EH (cell line): ENCODE measurements around the gene PPP1R13B.

Experiments
- DNase-seq: peaks from one replicate; pipeline ENCODE4 v3.0.0-alpha.2; 2015; ENCODE audit warnings: low read depth

Gene PPP1R13B

DNA sequence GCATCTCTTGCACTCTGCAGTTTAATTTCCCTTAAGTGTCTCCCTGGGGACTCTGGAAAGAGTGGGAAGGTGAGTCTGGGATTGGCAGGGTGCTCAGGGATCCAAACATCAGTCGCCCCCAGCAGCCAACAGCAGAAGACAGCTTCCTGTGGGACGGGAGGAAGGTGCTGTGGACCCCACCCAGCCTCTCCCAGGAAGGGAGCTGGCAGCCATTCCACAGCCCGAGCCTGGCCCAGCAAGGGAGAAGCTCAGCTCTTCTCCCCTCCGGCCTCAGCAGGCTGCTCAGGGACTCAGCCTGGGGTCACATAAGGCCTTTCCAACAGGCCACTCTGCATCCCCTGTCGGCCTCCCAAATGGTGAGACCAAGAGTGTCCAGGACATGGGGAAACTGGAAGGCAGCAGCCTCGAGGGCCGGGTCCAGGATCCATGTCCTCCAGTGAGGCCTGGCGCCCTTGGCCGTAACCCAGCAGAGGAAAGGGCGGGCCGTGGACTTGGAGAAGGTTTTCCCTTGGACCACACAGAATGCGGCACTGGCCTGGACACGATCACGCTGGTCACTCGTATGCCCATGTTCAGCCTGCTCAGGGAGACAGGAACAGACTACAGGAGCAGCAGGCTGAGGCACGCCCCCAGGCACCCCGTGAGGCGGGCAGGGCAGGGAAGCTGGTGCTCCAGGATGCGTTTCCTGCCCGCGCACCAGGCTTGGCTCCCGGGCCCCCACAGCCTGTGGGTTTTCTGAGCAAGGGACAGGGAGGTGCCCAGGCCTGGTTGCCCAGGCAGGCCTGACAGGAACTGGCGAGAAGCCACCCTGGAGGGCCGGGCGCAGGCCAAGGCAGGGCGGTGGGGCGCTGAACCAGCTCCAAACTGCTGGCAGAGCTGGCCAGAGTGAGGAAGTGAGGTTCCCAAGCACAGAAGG is 135.6 kb downstream of the PPP1R13B start:
- DNase-seq = peak; percentile 18

DNA sequence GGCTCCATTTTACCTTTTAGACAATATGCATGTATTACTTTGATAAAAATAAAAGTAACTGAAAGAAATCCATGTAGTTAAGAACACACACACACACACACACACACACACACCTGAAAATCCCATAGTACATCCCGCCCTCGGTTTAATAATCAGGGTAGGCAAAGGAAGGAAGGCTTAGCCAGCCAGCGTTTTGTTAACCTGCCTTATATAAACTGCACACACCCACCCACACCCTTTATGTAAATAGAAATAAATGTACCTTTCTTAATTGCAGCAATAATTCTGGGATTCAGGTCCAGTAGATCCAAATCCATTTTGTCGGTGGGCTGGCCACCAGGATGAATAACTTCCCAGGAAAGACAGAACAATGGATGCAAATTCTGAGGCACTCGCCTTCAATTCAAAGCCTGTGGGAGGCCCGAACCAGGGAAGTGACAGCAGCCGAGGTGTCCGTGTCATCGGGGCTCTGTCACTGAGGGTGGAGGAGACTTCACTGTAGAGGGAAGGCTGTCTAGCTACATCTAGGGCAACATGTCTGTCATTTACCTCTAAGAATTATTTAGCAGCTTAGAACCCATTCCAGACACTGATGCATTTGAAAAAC is 136.5 kb downstream of the PPP1R13B start:
- no peak for DNase-seq

DNA sequence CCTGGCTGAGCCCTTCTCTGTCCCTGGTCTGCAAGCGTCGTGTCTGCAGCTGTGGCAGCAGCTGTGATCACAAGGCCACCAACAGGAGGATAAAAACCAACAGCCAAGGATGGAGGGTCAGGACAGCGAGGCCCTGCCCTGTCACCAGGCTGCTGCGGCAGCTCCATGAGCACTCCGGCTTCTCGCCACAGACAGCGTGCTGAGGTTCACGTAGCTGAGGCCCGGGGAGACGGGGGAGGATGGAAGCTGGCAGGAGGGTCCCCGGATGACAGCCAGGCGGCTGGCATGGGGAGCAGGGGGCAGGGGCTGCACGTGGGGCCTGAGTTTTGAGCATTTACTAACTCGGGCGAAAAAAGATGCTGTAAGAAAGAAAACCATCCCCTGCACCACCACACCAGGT is 137.6 kb downstream of the PPP1R13B start:
- no peak for DNase-seq

DNA sequence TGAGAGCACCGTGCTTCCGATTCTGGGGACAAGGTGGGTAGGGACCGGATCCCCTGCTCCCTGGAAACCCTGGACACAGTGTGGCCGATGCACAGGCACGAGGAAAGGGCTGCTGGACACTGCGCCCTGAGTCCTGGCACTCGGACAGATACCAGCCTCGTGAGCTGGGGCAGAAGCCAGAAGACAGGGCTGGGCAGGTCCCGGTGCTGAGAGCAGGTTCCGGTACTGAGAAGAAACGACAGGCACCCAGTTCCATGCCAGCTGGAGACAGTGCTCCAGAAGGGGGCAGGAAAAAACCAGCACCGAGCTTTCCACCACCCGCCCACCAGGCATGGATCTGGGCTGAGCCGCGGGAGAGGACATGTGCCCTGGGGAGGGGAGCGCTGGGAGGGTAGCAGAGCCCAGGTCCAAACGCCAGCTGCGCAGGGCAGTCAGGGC is 138.6 kb downstream of the PPP1R13B start:
- DNase-seq = no peak

DNA sequence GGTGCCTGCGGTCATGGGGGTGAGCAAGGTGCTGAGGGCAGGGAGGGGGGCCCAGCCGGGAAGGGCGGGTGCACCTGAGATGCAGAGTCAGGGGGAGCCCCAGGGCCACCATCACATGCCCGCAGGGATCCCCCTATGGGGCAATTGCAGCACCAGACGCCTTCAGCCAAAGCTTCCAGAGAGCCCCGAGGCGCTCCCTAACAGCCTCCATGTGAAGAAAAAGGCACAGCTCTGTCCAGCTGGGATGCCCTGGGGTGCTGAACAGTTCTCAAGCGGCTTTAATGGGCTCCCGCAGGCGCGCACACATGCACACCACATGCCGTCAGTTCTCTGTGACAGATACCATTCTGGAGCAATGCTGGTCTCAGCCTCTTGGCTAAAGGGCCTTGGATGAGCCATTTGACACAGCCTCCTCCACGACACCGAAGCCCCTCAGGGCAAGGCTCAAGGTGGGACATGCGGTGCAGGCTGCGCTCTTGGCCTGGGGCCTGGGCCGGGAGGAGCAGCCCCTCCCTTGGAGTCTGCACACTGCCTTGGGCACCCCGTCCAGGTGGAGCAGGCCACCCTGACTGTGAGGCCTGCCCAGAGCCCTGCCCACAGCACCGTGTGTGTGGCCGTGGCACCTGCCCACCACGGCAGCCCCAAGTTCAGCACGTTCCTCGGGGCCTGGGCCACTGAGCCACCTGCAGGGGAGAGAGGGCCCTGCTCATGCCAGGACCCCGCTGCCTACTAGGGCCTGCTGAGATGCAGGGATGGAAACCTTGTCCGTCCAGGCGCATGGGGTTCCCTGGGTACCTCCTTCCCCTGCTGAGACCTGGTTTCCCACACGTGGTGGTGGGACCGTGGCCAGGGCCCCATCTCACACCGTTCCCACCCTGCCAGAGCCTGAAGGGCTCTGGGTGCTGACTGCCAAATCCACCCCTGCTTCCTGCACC is 139.8 kb downstream of the PPP1R13B start:
- DNase-seq = no peak

DNA sequence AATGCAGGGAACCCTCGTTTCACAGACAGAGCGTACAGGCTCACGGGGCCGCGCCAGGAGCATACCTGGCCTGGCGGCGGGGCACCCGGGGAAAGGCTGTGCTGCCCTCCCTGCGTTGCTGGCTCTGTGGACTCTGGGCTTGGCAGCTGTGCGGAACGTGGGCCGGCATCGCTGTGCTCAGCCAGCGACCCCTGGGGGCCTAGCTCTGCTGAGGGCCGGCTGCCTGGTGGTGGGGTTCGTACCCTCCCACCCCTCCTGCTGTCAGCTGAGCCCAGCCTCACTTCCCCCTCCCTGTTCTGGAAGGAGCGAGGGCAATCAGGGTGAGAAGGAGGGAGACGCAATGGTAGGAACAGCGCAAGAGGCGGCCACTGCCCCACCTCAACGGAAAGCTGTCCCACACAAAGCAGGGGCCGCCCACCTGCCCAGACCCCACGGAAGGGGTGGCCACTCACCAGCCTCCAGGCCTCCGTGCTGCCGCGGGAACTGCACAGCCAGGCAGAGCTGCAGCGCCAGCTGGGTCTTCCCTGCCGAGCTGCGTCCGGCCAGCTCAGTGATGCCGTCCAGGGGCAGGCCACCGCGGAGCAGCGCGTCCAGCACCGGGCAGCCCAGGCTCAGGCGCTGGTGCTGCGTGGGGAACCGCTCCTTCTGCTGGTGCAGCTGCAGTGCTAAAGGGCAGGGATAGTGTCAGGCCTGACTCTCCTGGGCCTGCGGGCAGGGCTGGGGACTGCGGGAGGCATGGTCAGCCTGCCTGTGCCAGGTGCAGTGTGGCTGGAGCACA is 140.6 kb downstream of the PPP1R13B start:
- no peak for DNase-seq

DNA sequence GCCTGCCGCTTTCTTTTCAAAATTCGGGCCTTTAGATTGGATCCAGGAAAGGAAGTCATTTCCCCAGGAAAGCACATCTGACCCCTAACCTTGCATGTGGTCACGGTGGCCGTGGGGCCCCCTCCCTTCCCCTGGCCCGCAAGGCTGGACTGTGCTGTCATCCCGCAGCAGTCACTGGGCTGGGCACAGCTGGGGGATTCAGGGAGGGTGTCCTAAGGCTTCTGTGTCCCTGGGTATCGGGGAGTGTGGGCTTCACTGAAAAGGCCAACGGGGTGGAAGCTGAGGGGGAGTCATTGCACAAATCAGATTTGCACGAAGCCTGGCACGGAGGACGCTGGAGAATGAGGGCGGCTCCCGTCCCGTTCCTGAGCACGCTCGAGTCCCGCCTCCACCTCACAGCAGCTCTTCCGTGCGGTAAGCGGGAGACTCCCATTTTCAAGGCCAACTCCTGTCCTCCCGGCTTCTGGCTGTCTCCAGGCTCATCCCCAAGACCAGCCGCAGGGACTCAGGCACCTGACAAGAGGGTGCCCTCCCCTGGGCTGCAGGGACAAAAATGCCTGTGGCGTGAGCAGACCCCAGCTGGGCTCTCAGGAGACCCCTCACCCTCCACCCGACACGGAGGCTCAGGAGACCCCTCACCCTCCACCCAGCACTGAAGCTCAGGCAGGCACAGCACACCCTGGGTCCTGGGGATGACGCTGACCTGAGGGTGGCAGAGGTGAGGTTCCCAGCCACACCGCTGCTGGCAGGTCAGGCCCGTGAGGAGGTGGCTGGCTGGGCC is 141.7 kb downstream of the PPP1R13B start:
- no peak for DNase-seq

DNA sequence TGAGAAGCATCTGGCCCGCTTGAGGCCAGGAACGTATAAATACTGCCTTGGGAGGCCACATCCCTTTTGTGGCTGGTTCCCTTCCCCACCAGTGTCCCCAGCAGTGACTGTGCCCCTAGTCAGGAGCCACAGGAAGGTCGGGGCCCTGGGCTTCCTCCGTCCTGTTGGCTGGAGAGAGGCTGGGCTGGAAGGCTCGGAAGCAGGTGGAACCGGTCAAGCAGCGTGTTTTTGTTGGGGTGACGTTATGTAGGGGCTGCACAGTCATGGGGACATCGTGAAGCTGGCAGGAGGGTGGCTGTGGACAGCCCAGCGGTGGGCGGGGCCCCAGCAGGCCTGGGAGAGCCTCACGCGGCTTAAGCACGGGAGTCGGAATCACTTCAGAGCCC is 142.3 kb downstream of the PPP1R13B start:
- DNase-seq = no peak

DNA sequence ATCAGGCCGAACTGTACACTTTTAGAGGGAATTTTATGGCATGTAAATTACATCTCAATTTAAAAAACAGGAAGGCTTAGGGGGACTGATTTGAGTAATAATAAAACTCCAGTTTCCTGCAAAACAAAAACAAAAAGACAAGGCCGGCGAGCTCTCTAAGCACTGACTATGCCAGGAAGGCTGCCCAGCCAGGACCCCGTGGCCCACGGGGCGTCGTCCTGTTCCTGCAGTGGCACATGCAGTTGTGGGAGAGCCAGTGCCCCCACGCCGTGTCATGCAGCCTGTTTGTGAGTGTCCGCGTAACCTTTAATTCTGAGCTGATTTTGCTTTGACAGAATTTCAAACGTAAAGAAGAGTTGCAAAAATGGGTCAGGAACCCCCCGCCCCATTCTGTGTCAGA is 142.7 kb downstream of the PPP1R13B start:
- DNase-seq = no peak

DNA sequence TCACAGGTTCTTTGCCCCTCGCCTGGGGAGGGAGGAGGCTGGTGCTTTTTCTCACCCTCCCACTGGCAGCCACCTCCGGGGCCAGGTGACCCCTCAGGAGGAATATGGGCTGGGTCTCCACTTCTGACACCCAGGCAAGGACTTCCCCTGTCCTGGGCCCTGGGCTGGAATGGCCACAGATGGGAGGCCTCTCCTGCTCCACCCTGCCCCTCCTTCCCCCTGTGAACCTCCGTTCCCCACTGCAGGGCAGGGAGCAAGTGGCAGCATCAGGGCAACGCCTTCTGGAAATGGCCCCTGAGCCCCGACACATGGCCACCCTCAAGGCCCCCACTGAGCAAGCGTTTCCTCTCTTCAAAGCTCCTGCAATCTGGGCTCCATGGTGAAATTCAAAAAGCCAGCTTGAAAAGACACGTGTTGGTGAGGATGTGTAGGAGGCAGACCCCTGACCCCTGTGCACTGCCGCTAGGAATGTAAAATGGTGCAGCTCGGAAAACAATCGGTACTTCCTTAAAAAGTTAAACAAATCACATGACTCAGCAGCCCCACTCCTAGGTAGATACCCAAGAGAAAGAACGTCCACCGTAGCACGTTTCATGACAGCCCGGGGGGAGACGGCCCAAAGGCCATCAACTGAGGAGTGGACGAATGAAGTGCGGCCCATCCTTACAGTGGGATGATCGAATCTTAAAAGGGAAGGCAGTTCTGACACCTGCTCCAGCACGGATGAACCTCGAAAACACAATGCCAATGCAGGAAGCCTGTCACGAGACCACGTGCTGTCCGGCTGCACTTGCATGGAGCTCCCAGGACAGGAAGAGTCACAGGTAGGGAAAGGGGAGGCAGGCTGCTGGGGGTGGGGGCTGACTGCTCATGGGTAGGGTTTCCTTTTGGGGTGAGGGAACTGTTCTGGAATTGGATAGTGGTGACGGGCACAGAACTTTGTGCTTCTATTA is 143.7 kb downstream of the PPP1R13B start:
- no peak for DNase-seq

DNA sequence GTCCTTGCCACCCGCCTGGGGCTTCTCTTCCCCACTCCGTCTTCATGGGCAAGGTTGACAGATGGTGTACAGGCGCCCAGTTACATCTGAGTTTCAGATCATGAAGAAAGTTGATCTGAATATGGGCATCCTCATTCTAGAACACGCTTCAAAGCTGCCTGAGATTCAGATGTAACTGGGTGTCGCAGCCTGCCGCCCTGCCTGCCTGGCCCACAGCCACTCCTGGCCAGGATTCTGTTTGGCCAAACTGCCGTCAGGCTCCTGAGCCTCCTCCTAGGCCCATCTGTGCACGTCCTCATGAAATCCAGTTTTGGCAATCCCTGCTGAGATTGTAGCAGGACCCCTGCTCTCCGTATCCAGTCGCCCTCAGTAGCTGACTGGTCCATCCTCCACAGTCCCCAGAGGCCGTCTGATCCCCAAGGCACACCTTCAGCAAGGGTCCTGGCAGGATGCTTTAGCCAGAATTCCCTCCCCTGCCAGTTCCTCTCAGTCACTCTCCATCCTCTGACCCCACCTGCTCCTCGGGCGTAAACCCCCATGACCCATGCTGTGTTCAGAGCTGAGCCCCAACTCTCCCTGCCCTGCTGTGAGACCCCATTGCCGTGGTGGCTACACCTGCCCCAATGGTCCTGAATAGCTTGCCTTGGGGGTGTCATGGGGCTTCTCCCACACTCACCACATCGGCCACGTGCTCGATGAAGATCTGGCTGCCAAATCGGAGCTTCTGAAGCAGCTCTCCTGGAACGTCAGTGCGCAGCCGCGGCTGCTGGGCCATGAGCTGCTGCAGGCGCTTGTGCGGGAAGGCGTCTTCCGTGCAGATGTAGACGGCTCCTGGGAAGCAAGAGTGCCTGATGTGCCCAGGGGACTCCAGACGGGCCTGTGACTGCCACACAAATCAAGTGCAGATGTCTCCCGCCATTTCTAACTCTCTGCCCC is 144.6 kb downstream of the PPP1R13B start:
- no peak for DNase-seq

DNA sequence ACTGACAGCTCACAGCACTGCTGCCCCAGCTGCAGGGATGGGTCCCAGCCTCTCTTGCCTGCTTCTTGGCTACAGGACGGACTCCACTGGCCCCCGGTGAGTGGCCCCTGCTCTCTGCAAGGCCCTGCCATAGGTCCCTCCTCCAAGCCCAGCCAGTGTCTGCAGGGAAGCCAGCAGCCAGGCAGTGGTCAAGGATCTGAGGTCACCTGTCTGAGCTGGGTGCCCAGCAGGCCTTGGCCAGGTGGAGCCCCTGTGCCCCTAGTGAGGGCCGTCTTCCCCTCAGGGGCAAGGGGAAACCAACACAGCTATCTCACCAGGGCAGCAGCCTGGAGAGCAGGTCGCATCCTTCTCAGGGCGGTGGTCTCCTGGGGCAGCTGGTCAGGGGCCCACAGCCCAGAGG is 145.3 kb downstream of the PPP1R13B start:
- DNase-seq = no peak

DNA sequence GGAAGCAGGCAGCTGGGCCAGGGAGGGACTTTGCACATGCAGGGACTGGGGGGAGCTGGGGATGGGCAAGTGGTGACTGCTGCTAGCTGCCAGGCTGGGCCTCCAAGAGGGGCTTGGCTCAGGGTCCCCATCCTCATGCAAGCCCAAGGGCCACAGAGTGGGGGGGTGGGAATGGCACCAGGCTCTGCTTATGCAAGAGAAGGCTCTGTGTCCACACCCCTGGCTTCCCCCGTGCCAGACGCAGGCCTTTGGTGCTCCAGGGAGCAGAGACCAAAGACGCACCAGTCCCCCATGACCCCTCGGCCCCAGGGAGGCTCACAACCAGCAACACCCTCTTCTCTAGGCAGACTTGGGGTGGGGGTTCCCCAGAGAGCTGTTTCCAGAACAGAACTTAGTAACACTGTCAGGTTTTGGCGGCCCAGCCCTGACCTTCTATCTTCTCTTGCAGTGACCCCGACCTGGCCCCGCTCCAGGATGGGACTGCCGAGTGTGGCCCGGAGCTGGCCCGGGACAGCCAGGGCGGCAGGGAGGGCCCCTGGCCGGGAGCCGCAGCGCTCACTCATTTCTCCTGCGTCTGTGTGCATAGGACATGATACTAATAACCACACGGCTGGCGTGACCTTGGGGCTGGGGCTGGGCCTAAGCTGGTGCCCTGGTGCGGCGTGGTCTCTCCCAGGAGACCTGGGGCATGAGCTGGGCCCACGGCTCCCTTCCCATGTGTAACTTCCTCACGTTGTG is 146.5 kb downstream of the PPP1R13B start:
- DNase-seq = no peak

DNA sequence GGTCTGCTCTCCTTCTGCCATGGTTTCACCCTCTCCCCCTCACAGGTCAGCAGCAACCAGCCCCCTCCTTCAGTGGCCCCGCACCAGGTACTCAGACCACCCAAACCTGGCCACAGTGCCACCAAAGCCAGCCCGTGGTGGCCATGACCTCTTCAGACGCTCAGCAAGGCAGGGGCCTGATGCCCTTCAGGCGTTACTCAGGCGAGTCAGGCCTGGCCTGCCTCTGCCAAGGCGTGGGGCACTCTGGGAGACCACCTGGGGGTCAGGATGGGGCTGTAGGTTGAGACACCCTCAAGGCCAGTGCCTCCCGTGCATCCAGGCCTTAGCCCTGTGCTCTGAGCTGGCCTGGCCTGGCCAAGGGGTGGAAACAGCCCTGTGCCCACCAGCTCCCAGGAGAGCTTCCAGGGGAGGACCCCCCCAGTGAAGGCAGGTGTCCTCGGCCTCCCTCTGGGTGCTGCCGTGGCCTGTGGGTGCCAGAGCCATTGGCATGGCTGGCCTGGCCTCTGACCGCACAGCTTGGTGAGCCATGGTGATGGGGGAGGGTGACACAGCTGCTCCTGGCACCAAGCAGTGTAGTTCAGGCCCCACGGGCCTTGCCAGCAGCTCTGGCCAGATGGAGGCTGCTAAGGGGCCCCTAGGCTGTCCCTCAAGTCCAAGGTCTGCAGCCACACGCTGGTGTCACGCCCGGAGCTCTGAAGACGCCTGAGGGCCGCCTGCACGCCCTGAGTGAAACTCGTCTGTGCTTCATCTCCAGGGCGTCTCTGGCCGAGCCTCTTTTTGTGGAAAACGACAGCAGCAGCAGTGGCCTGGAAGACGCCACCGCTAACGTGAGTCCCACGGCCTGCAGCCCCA is 147.2 kb downstream of the PPP1R13B start:
- DNase-seq = no peak

DNA sequence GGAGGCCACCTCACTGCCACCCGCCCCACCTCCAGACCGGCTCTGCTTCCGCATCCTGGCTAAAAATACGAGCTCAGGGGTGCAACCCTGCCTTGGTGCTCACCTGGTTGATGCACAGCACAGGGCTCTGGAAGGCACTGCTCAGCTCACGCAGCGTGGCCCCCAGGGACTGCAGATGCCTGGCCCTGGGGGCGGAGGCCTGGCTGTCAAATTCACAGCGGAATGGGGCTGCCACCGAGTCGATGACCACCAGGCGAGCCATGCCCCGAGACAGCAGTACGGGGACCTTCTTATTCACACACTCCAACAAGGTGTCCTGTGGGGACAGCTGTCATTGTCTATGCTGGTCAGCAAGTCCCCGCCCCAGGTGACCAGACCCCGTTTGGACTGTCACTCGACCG is 148.1 kb downstream of the PPP1R13B start:
- no peak for DNase-seq

DNA sequence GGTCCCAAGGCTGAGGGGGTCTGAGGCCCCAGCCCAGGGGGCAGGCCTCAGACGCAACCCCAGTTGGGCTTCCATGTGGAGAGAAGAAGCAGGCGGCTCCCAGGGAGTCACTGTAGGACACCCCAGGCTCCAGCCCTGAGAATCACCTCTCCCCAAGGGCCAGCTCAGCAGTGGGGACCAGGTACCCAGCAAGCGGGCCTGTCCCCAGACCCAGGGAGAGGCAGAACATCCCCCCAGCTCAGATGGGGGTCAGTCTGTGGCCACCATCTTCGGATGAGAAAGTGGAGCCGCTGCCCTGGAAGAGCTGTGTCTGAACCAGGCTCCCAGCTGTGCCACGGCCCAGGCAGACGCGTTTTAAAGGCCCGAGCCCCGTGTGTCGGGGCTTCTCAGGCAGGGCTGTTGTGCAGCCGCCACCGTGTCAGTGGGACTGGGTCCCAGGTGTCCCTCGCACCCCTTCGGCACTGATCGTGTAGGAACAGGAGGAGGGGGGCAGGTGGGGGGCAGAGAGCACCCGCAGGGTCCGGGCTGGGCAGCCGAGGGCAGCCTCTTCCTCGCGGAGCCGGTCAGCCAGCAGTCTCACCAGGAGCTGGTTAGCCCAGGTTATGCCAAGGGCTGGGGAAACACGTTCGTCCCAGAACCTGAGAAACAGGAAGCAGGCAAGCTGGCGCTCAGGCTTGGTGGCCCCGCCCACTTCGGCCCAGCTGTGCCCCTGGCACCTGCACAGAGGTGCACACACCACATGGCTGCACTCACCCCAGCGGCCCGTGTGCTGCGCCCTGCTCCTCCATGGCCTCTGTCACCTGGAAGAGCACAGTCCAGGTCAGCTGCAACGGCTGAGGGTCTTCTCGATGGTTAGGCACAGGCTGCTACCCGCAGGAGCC is 148.8 kb downstream of the PPP1R13B start:
- no peak for DNase-seq
